HEK293 (cell line): ENCODE results near the gene NHSL2.

Experiments used
- BCL11A ChIP-seq: fragments of 450-650 bp; formaldehyde crosslinking; IDR thresholded peaks from 2 replicates; pipeline ENCODE4 v1.5.1; 2016; ENCODE audit warnings: low read depth, missing biosample characterization, missing genetic modification characterization
- ZNF132 ChIP-seq: fragments of 450-650 bp; formaldehyde crosslinking; IDR thresholded peaks from 2 replicates; pipeline ENCODE4 v1.5.1; 2017; ENCODE audit warnings: missing biosample characterization, missing genetic modification characterization, borderline replicate concordance
- ZNF707 ChIP-seq: fragments of 450-650 bp; formaldehyde crosslinking; IDR thresholded peaks from 2 replicates; pipeline ENCODE4 v1.5.1; 2016; ENCODE audit warnings: missing biosample characterization, missing genetic modification characterization
- TF ChIP-seq, protein P1 (sequence below): fragments of 450-650 bp; formaldehyde crosslinking; IDR thresholded peaks from 2 replicates; pipeline ENCODE4 v1.5.1; 2016; ENCODE audit warnings: missing biosample characterization, missing genetic modification characterization

DNA sequence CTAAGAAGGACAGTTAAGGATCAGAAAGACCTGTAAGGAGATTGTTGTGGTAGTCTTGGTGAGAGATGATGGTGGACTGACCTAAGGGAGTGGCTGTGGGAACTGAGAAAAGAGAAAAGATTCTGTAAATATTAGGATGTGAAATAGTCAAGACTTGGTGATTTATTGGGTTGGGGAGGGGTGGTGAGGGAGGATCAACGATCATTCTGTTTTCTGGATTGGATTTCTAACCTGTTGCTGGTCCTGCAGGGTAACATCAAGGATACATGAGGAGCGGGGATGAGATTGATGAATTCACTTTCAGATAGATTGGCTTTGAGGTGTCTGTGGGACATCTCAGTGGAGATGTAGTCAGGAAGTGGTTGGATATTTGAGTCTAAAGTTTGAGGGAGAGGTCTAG is 272.3 kb downstream of the NHSL2 start:
- no peak for TF ChIP-seq ZNF132 (tag by site-specific recombination)
- TF ChIP-seq, protein P1, sequence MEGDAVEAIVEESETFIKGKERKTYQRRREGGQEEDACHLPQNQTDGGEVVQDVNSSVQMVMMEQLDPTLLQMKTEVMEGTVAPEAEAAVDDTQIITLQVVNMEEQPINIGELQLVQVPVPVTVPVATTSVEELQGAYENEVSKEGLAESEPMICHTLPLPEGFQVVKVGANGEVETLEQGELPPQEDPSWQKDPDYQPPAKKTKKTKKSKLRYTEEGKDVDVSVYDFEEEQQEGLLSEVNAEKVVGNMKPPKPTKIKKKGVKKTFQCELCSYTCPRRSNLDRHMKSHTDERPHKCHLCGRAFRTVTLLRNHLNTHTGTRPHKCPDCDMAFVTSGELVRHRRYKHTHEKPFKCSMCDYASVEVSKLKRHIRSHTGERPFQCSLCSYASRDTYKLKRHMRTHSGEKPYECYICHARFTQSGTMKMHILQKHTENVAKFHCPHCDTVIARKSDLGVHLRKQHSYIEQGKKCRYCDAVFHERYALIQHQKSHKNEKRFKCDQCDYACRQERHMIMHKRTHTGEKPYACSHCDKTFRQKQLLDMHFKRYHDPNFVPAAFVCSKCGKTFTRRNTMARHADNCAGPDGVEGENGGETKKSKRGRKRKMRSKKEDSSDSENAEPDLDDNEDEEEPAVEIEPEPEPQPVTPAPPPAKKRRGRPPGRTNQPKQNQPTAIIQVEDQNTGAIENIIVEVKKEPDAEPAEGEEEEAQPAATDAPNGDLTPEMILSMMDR (tag by site-specific recombination) = no peak
- TF ChIP-seq BCL11A = no peak
- TF ChIP-seq ZNF707 (tag by site-specific recombination) = no peak
